ENCODE results near the gene SCGB1A1.
A peak's percentile ranks its signal among the peaks of the same experiment; 100 is the strongest.

Gene SCGB1A1

DNA sequence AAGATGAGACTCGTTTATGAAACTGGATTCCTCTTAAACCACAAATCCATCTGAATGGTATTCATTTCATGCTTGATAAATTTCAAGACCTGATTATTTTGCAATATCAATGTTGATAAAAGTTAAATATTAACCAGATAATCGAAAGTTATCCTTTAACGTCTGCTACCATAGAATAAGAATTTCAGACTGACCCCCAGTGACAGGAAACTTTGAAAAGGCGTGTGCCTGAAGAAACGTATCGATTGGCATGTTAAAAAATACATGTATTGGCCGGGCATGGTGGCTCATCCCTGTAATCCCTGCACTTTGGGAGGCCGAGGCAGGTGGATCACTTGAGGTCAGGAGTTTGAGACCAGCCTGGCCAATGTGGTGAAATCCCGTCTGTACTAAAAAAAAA is 13.9 kb downstream of the SCGB1A1 start:
- H3K27ac ChIP-seq (ENCODE audit: low read depth, low read length), result peak overlapping the region; percentile 84
- H3K36me3 ChIP-seq (ENCODE audit: control insufficient read depth, insufficient read depth, low read length), result no peaks in the 10 kb centered on the region
- no peak overlapping the region for H3K4me3 ChIP-seq (ENCODE audit: low read length)
- no peak overlapping the region for H3K9ac ChIP-seq (ENCODE audit: low read length)
- peaks cover 50% of the 10 kb centered on the region for H3K4me1 ChIP-seq (ENCODE audit: control insufficient read depth, insufficient read depth, low read length)
- no peaks in the 10 kb centered on the region for H3K27me3 ChIP-seq (ENCODE audit: control insufficient read depth, insufficient read depth, low read length)

DNA sequence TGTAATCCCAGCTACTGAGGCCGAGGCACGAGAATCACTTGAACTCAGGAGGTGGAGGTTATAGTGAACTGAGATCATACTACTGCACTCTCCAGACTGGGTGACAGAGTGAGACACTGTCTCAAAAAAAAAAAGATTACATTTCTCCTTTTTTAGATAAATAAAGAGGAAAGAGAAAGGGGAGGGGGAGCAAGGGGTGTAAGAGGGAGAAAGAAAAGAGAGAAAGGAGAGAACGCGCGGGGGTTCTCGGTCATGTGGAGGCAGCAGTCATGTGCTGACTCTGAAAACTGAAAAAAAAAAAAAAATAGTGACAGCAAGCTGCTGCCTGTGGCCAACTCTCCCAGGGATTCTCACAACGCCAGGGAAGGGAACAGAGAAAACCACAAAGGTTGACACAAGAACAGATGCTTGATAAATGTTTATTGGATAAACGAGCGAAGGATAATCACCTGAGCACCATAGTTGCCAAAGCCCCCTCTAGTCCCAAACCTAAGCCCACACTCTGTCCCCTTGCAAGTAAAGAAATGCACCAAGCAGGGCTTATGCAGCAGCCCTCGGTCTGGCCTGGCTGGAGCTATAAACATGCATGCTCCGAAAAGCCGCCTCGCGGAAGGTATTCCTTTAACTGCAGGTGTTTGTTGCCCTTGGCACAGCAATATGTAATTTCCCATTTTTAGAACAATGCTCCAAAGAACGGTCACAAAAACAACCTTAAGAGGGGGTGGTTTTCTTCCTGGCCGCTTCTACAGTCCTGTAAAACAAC is 14.5 kb downstream of the SCGB1A1 start:
- no peak overlapping the region for H3K9ac ChIP-seq (ENCODE audit: low read length)
- H3K27ac ChIP-seq (ENCODE audit: low read depth, low read length), result peak overlapping the region; percentile 84
- no peak overlapping the region for H3K4me3 ChIP-seq (ENCODE audit: low read length)
- H3K36me3 ChIP-seq (ENCODE audit: control insufficient read depth, insufficient read depth, low read length), result no peaks in the 10 kb centered on the region
- H3K27me3 ChIP-seq (ENCODE audit: control insufficient read depth, insufficient read depth, low read length), result no peaks in the 10 kb centered on the region
- peaks cover 50% of the 10 kb centered on the region for H3K4me1 ChIP-seq (ENCODE audit: control insufficient read depth, insufficient read depth, low read length)

DNA sequence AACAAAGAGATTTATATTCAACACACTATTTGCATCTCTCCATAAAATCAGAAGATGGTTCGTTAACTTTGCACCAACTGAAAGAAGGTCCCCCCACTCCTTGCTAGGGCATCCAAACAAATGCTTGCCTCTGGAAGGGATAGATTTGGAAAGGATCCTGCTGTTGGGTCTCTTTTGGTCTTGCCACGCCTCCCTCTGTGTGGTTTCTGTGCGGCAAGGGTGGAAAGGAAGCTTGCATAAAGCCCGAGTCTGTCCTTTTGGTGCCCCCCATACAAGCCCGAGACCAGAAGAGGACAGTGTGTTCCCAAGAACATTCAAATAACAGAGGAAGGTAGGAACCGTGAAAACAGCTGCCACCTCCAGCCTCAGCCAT is 15.1 kb downstream of the SCGB1A1 start:
- Histone ChIP-seq H3K4me1 (ENCODE audit: control insufficient read depth, insufficient read depth, low read length) (peaks cover 45% of the 10 kb centered on the region), H3K27me3 (ENCODE audit: control insufficient read depth, insufficient read depth, low read length) (no peaks in the 10 kb centered on the region), H3K36me3 (ENCODE audit: control insufficient read depth, insufficient read depth, low read length) (no peaks in the 10 kb centered on the region), H3K9ac (ENCODE audit: low read length) (no peak overlapping the region), H3K27ac (ENCODE audit: low read depth, low read length) (peak overlapping the region; percentile 84), H3K4me3 (ENCODE audit: low read length) (peak overlapping the region; percentile 18)

DNA sequence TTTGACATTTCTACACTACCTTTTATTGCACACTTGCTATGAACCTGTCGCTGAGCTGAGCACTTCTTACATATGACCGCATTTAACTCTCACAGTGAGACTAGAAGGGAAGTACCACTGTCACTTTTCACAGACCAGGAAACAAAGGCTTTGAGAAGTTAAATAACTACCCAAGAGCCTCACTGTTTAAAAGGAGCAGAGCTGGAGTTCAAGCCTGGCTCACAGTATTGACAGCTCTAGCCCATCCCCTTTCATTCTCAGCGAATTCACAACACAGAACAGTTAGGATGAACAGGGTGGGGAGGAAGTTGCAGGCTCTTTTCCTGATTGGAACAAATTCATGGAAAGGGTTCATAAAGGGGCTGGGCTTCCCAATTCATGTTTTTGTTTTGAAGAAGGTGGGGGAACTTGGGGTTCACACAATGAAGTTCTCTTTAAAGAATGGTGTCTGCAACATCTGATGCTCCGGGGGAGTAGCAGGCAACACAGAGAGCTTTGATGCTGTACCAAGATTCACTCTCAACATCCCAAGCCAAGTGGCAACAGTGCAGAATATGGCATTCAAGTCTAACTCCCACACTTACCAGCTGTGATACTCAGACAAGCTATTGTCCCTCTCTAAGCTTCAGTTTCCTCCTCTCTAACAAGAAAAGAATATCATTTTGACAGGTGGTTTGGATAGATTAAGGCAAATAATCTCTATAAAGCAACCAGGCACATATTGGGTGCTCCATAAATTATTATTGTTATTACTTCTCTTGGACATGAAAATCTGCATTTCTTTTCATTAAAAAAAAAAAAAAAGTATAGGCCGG is 17.2 kb downstream of the SCGB1A1 start:
- H3K4me1 ChIP-seq (ENCODE audit: control insufficient read depth, insufficient read depth, low read length), result peaks cover 46% of the 10 kb centered on the region
- no peak overlapping the region for H3K4me3 ChIP-seq (ENCODE audit: low read length)
- H3K27ac ChIP-seq (ENCODE audit: low read depth, low read length), result peak overlapping the region; percentile 54
- H3K27me3 ChIP-seq (ENCODE audit: control insufficient read depth, insufficient read depth, low read length), result no peaks in the 10 kb centered on the region
- H3K9ac ChIP-seq (ENCODE audit: low read length), result no peak overlapping the region
- no peaks in the 10 kb centered on the region for H3K36me3 ChIP-seq (ENCODE audit: control insufficient read depth, insufficient read depth, low read length)

DNA sequence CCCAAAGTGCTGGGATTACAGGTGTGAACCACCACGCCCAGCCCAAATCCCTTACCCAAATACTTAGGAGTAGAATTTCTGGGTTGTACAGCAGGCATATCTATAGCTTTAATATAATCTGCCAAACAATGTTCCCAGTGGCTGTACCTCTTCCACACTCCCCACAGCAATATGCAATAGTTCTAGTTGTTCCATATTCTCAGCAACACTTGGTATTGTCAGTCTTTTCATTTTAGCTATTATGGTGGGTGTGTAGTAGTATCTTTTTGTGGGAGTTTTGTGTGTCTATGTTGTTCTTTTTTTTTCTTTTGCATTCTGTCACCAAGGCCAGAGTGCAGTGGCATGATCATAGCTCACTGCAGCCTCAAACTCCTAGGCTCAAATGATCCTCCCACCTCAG is 18.8 kb downstream of the SCGB1A1 start:
- no peak overlapping the region for H3K4me3 ChIP-seq (ENCODE audit: low read length)
- H3K36me3 ChIP-seq (ENCODE audit: control insufficient read depth, insufficient read depth, low read length), result no peaks in the 10 kb centered on the region
- no peak overlapping the region for H3K27ac ChIP-seq (ENCODE audit: low read depth, low read length)
- H3K9ac ChIP-seq (ENCODE audit: low read length), result no peak overlapping the region
- H3K4me1 ChIP-seq (ENCODE audit: control insufficient read depth, insufficient read depth, low read length), result peaks cover 34% of the 10 kb centered on the region
- no peaks in the 10 kb centered on the region for H3K27me3 ChIP-seq (ENCODE audit: control insufficient read depth, insufficient read depth, low read length)

DNA sequence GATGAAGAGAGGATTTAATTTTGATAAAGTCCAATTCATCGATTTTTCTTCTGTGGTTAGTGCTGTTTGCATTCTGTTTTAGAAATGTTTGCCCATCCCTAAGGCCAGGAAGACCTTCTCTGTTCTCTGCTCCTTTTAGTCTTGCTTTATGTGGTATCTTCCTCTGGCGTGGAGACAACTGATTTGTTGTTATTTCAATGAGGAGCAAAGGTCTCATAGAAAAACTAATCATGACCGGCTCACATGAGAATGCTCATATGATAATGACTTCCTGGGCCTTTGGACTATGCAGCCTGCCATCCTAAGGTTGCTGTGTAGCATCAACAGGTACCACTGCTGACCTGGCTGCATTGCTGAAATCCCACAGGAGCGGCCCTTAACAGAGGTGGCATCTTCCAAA is 19.8 kb downstream of the SCGB1A1 start:
- Histone ChIP-seq H3K27ac (ENCODE audit: low read depth, low read length) (no peak overlapping the region), H3K4me1 (ENCODE audit: control insufficient read depth, insufficient read depth, low read length) (peaks cover 28% of the 10 kb centered on the region), H3K4me3 (ENCODE audit: low read length) (no peak overlapping the region), H3K9ac (ENCODE audit: low read length) (no peak overlapping the region), H3K36me3 (ENCODE audit: control insufficient read depth, insufficient read depth, low read length) (no peaks in the 10 kb centered on the region), H3K27me3 (ENCODE audit: control insufficient read depth, insufficient read depth, low read length) (no peaks in the 10 kb centered on the region)

DNA sequence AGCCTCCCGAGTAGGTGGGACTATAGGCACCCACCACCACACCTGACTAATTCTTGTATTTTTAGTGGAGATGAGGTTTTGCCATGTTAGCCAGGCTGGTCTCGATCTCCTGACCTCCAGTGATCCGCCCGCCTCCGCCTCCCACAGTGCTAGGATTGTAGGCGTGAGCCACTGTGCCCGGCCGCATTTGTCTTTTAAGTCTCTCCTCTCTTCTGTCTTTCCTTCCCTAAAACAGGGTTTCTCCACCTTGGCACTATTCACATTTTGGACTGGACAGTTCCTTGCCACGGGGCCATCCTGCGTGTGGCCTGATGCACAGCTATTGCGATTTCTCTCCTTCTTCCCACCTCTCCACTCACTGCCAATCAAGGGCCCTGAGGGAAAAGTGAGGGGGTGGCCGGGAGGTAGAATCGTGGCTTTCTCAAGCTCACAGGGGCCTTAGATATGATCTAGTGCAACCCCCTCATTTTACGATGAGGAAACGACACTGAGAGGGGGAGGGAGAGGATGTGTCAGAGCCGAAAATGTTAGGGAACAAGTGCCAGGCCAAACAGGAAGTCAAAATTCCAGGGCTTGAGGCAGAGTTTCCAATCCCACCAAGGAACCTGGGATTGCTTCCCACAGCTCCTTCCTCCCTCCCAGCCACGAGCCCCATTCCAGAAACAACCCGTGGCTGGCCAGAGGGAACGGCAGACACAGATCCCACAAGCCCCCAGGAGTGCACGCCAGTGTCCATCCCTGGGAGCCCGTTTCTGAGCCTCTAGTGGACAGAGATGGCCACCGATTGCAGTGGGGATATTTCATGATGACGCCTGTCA is 21.2 kb downstream of the SCGB1A1 start:
- no peaks in the 10 kb centered on the region for H3K27me3 ChIP-seq (ENCODE audit: control insufficient read depth, insufficient read depth, low read length)
- no peak overlapping the region for H3K9ac ChIP-seq (ENCODE audit: low read length)
- peak overlapping the region; percentile 3 for H3K4me3 ChIP-seq (ENCODE audit: low read length)
- peak overlapping the region; percentile 78 for H3K27ac ChIP-seq (ENCODE audit: low read depth, low read length)
- peaks cover 32% of the 10 kb centered on the region for H3K4me1 ChIP-seq (ENCODE audit: control insufficient read depth, insufficient read depth, low read length)
- no peaks in the 10 kb centered on the region for H3K36me3 ChIP-seq (ENCODE audit: control insufficient read depth, insufficient read depth, low read length)

DNA sequence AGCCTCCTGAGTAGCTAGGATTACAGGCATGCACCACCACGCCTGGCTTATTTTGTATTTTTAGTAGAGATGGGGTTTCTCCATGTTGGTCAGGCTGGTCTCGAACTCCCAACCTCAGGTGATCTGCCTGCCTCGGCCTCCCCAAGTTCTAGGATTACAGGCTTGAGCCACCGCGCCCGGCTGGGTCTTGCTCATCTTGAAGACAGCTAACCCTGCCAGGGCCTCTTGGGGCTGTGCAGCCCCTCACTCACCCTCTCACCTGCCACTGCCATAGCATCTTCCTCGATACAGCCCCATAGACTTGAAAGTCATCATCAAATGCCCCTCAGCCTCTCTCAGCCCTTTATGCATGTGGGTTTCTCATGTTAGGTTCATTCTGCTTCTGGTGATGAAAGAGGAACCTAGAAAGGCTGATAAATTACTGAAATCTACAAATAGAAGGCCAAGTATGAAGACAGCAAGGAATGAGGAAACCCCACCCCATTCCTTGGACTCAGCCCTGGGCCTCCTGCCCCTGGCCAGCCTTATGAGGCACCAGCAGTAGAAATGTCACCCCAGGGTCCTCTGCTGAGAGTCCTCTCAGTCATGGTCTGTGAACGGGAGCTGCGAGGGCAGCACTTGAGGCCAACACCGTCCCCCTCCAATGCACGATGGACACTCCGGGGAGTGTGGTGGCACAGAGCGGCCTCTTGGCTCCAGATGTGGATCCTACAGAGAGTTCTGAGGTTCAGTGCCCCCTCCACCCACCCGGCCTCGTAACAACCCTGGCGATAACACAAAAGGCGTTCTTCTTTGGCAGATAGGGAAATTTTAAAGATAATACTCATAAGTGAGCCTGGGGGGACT is 24.8 kb downstream of the SCGB1A1 start:
- H3K27me3 ChIP-seq (ENCODE audit: control insufficient read depth, insufficient read depth, low read length), result peaks cover 4% of the 10 kb centered on the region
- H3K4me3 ChIP-seq (ENCODE audit: low read length), result peak overlapping the region; percentile 33
- H3K4me1 ChIP-seq (ENCODE audit: control insufficient read depth, insufficient read depth, low read length), result peaks cover 35% of the 10 kb centered on the region
- peak overlapping the region; percentile 91 for H3K27ac ChIP-seq (ENCODE audit: low read depth, low read length)
- H3K36me3 ChIP-seq (ENCODE audit: control insufficient read depth, insufficient read depth, low read length), result no peaks in the 10 kb centered on the region
- no peak overlapping the region for H3K9ac ChIP-seq (ENCODE audit: low read length)

DNA sequence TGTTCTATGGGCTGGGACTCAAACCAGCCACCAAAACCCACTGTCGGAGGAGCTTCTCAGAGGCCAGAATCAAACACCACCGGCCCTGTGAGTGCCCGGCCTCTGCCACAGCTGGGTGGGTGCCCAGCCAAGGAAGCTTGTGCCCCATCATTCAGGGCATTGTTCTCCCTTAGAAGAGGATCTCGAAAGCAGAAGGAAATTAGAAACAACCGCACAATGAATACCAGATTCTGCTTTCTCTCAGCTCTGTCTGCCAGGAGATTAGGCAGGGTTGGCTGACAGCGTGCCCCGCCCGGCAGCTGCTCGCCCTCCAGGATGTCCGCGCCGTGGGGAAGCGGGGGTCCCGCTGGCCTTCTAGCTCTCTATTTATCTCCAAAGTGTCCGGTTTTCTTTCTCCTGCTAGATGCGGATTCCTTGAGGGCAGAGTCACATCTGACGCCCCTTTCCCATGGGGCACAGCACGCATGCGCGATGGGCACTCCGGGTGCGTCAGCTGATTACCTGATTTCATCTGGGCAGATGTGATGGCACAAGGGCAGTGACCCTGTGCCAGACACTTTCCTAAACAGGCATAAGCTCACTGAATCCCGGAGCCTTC is 25.5 kb downstream of the SCGB1A1 start:
- Histone ChIP-seq H3K36me3 (ENCODE audit: control insufficient read depth, insufficient read depth, low read length) (no peaks in the 10 kb centered on the region), H3K27ac (ENCODE audit: low read depth, low read length) (peak overlapping the region; percentile 91), H3K4me3 (ENCODE audit: low read length) (peak overlapping the region; percentile 33), H3K4me1 (ENCODE audit: control insufficient read depth, insufficient read depth, low read length) (peaks cover 35% of the 10 kb centered on the region), H3K27me3 (ENCODE audit: control insufficient read depth, insufficient read depth, low read length) (peaks cover 4% of the 10 kb centered on the region), H3K9ac (ENCODE audit: low read length) (no peak overlapping the region)

DNA sequence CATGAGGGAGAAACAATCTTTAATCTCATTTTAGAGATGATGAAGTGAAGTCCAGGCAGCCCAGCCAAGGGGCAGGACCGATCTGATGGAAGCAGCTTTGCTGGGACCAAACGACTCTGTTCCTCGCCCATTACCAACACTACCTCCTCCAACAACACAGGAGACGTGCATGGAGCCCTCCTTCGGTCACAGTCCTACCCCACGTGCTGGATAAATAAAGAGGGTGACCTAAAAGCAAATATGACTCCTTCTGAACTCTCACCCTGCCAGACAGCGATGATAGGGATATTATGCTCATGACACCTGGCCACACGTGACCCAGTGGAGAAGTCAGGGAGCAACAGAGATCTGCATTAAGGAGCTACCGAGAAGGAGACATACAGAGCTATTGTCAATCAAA is 26.0 kb downstream of the SCGB1A1 start:
- Histone ChIP-seq H3K4me3 (ENCODE audit: low read length) (peak overlapping the region; percentile 33), H3K4me1 (ENCODE audit: control insufficient read depth, insufficient read depth, low read length) (peaks cover 34% of the 10 kb centered on the region), H3K36me3 (ENCODE audit: control insufficient read depth, insufficient read depth, low read length) (no peaks in the 10 kb centered on the region), H3K9ac (ENCODE audit: low read length) (no peak overlapping the region), H3K27me3 (ENCODE audit: control insufficient read depth, insufficient read depth, low read length) (peaks cover 4% of the 10 kb centered on the region), H3K27ac (ENCODE audit: low read depth, low read length) (peak overlapping the region; percentile 91)

DNA sequence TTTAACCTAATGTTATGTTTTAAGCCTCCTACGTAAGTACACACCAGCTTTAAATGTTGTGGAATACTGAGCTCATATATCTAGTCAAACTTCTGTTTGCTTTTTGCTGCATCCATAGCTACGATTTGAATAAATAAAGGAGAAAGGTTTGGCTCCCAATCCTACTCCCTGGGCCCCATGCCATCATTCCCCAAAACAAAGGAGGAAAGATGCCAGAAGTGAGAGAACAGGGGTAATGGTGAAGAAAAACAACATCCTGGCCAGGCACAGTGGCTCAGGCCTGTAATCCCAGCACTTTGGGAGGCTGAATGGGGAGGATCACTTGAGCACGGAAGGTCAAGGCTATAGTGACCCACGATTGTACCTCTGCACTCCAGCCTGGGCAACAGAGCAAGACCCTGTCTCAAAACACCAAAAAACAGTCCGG is 26.5 kb downstream of the SCGB1A1 start:
- Histone ChIP-seq H3K4me3 (ENCODE audit: low read length) (no peak overlapping the region), H3K9ac (ENCODE audit: low read length) (no peak overlapping the region), H3K27me3 (ENCODE audit: control insufficient read depth, insufficient read depth, low read length) (peaks cover 4% of the 10 kb centered on the region), H3K4me1 (ENCODE audit: control insufficient read depth, insufficient read depth, low read length) (peaks cover 30% of the 10 kb centered on the region), H3K27ac (ENCODE audit: low read depth, low read length) (peak overlapping the region; percentile 91), H3K36me3 (ENCODE audit: control insufficient read depth, insufficient read depth, low read length) (no peaks in the 10 kb centered on the region)

Data from rectal smooth muscle tissue (tissue), 1 donor.